ENCODE data around the gene CADM4. TPM values are rescaled to one million over a fixed set of nuclear protein-coding genes. Genes with fewer than 3 reads are reported as not detected.
"Not testable (repeated sequence)": the region's sequence is repeated elsewhere in the genome, so short reads cannot be mapped to it uniquely, and the experiment has no call there.

CADM4 gene
- total RNA-seq, 4 donors from 2014 or later: 2.3 to 11.9 (median 3.4) TPM

GRCh38 chr19:43683905-43684304 lies 44.3 kb upstream of the CADM4 start:
- WGBS, 2 donors: 83 to 96% methylated on average over 2 of the region's 2 CpGs
- TF ChIP-seq, protein P1, sequence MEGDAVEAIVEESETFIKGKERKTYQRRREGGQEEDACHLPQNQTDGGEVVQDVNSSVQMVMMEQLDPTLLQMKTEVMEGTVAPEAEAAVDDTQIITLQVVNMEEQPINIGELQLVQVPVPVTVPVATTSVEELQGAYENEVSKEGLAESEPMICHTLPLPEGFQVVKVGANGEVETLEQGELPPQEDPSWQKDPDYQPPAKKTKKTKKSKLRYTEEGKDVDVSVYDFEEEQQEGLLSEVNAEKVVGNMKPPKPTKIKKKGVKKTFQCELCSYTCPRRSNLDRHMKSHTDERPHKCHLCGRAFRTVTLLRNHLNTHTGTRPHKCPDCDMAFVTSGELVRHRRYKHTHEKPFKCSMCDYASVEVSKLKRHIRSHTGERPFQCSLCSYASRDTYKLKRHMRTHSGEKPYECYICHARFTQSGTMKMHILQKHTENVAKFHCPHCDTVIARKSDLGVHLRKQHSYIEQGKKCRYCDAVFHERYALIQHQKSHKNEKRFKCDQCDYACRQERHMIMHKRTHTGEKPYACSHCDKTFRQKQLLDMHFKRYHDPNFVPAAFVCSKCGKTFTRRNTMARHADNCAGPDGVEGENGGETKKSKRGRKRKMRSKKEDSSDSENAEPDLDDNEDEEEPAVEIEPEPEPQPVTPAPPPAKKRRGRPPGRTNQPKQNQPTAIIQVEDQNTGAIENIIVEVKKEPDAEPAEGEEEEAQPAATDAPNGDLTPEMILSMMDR (IDR thresholded peaks at IDR 0.05): no peak
- TF ChIP-seq POLR2A (IDR thresholded peaks at IDR 0.05): no peak

GRCh38 chr19:43682824-43683661 lies 43.4 kb upstream of the CADM4 start:
- Histone ChIP-seq H3K36me3 (no peaks in the 10 kb centered on the region), H3K27ac (no peak overlapping the region), H3K4me1 (no peaks in the 10 kb centered on the region), H3K27me3 (no peaks in the 10 kb centered on the region), H3K9me3 (no peaks in the 10 kb centered on the region), H3K4me3 (replicated peaks in 1 of 3) (no peak overlapping the region)
- intact Hi-C loops (cut with DNase I): no loop called here
- DNase-seq: no peak
- 58 to 62% methylated on average over 11 of the region's 11 CpGs for WGBS, 2 donors
- no peak for TF ChIP-seq POLR2A (IDR thresholded peaks at IDR 0.05)
- TF ChIP-seq, protein P1 (IDR thresholded peaks at IDR 0.05): no peak

More at GRCh38 chr19:43683905-43684304, 44.3 kb upstream of the CADM4 start:
- intact Hi-C loops (cut with DNase I): no loop called here
- Histone ChIP-seq H3K9me3 (no peaks in the 10 kb centered on the region), H3K4me3 (replicated peaks in 1 of 3) (no peak overlapping the region), H3K4me1 (no peaks in the 10 kb centered on the region), H3K36me3 (no peaks in the 10 kb centered on the region), H3K27me3 (no peaks in the 10 kb centered on the region), H3K27ac (no peak overlapping the region)
- DNase-seq: no peak

- H3K4me1 ChIP-seq; H3K27me3 ChIP-seq; H3K9me3 ChIP-seq; H3K27ac ChIP-seq; H3K36me3 ChIP-seq; H3K4me3 ChIP-seq (replicated peaks in 1 of 3); DNase-seq; intact Hi-C loops (cut with DNase I): not testable (repeated sequence)
- WGBS, 2 donors: 88 to 95% methylated on average over 5 of the region's 5 CpGs
Observed at GRCh38 chr19:43682269-43682668, 42.6 kb upstream of the CADM4 start.

- DNase-seq: no peak
- Histone ChIP-seq H3K9me3 (no peaks in the 10 kb centered on the region), H3K4me3 (replicated peaks in 1 of 3) (no peak overlapping the region), H3K27me3 (no peaks in the 10 kb centered on the region), H3K36me3 (no peaks in the 10 kb centered on the region), H3K4me1 (no peaks in the 10 kb centered on the region), H3K27ac (no peak overlapping the region)
- WGBS, 2 donors: 63 to 79% methylated on average over 5 of the region's 5 CpGs
- no peak for TF ChIP-seq POLR2A (IDR thresholded peaks at IDR 0.05)
- TF ChIP-seq, protein P1 (IDR thresholded peaks at IDR 0.05): no peak
- intact Hi-C loops (cut with DNase I): no loop called here
Observed at GRCh38 chr19:43681821-43682220, 42.2 kb upstream of the CADM4 start.

DNA sequence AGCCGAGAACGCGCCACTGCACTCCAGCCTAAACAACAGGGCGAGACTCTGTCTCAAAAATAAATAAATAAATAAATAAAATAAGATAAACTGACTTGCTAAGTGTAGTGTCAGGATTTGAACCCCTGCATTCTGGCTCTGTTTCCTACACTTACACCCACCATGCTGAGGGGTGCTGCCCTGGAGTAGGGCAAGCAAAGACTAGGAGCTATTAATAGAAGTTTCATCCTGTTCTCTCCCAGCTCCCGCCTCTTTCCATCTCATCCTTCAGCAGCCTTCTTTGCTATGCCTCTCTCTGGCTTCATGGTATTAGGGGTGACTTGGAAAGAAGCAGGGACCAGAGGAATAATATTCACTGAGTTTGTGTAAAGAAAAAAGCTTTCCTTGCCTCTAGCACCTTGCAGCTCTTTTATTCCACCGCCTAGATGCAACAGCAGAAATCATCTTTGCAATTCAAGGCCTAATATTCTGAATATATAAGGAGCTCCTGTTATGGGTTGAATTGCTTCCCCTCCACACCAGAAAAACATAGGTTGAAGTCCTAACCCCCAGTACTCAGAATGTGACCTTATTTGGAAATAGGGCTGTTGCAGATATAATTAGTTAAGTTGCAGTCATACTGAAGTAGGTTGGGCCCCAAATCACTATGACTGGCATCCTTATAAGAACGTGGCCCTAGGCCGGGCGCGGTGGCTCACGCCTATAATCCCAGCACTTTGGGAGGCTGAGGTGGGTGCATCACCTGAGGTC lies 39.0 kb upstream of the CADM4 start:
- Histone ChIP-seq H3K27me3 (no peaks in the 10 kb centered on the region), H3K4me3 (replicated peaks in 1 of 3) (no peak overlapping the region), H3K4me1 (no peaks in the 10 kb centered on the region), H3K36me3 (no peaks in the 10 kb centered on the region), H3K27ac (no peak overlapping the region), H3K9me3 (no peaks in the 10 kb centered on the region)
- DNase-seq: no peak
- intact Hi-C loops (cut with DNase I): no loop called here
- 91 to 96% methylated on average over 11 of the region's 11 CpGs for WGBS, 2 donors
- TF ChIP-seq POLR2A (IDR thresholded peaks at IDR 0.05): no peak
- TF ChIP-seq, protein P1 (IDR thresholded peaks at IDR 0.05): no peak

Measured in thyroid gland (tissue), 4 donors.